Right ventricle myocardium superior (tissue), 1 donor: ENCODE results near the gene CTNND2. TPM values are rescaled to one million over a fixed set of nuclear protein-coding genes. Genes with fewer than 3 reads are reported as not detected.

Source experiments
- ATAC-seq: fragments of 200-7000 bp; cut with Tn5 transposase; one replicate; pipeline ENCODE4 v1.9.1; 2020; ENCODE audit warnings: mild to moderate bottlenecking; ENCODE audit not compliant: poor library complexity
- DNase-seq: peaks from one replicate; pipeline ENCODE4 v3.0.0-alpha.2; 2020
- intact Hi-C: fragments of 100-400 bp; cut with DNase I; formaldehyde crosslinking; loops from one replicate; pipeline ENCODE4 v1.11.2; 2022
- total RNA-seq: library from RNA; stranded (reverse); fragmentation: NEBNext Ultra II Directional; extraction: Animal tissue kit (Norgen Biotek cat#: 25700); gene quantifications from one replicate; pipeline ENCODE4 v1.2.1, GENCODE V29; 2021
- donor health status: DM: no; HTN: yes; CAD: no; lungs with severe emphysema.

Gene CTNND2
- total RNA-seq, 1 donor from 2014 or later, result 1.7 TPM

DNA sequence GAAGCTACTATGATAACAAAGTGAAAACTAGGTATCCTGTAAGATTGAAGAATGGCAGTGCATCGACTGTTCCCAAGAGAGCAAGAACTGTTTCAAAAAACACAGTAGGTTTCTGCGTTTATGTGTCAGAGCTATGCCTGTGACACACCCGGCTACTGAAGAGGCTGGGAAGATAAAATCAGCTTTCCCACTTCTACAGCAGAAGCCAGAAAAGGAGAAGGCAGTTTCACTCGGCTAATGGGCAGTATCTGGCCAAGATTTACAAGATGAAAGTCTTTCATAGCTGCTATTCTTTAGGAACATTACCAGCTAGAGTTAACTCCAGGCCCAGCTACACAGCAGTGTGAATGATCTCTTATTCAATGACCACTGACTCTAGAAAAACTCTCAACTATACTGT lies 195.2 kb downstream of the CTNND2 start:
- no peak for DNase-seq
- intact Hi-C loops, result no loop called here
- no peak for ATAC-seq

DNA sequence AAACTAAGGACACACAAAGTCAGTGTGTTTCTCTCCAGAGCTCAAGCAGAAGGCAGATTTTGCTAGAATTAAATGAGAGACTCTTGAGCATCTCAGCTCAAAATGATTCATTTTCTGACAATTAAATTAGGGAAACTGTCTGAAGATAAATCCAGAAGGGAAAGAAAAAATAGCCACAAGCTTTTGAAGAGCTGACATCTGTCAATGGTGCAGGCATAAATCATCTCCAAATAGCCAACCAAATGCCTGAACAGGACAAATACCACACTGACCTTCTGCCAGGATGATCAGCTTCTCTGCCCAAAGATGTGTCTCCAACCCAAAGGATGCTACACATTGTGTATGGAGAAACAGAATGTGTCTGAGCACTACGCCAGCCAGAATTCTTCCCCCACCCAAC lies 199.3 kb downstream of the CTNND2 start:
- intact Hi-C loops, result no loop called here
- ATAC-seq (no peak), DNase-seq (no peak)

- intact Hi-C loops, result no loop called here
- ATAC-seq, result no peak
- no peak for DNase-seq
Measured at GRCh38 chr5:11700391-11700790, 203.9 kb downstream of the CTNND2 start.

- intact Hi-C loops, result no loop called here
- no peak for DNase-seq
- ATAC-seq, result no peak
Measured at GRCh38 chr5:11692636-11693035, 211.6 kb downstream of the CTNND2 start.

GRCh38 chr5:11687498-11687897 lies 216.7 kb downstream of the CTNND2 start:
- ATAC-seq (no peak), DNase-seq (no peak)
- intact Hi-C loops, result no loop called here

DNA sequence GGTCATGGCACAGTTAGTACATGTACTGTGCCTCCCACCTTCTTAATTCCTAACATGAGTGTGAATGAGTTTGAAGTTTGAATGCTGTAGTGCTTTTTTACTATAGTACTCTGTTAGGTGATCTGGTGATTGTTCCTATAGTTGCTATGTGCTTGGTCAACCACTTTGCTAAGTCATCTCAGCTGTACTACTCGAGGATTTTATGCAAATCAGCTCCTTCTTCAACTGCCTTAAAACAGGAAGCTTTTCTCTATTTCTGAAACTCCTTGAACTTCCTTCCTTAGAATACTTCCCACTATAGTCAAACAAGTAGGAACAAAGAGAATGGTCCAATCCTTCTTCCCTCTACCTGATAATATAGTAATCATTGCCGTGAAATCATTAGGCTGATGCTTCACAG lies 219.6 kb downstream of the CTNND2 start:
- ATAC-seq (peak; percentile 66), DNase-seq (no peak)
- intact Hi-C loops, result no loop called here

GRCh38 chr5:11683666-11684065 lies 220.6 kb downstream of the CTNND2 start:
- peak; percentile 65 for DNase-seq
- intact Hi-C loops, result no loop called here
- ATAC-seq, result peak; percentile 67

DNA sequence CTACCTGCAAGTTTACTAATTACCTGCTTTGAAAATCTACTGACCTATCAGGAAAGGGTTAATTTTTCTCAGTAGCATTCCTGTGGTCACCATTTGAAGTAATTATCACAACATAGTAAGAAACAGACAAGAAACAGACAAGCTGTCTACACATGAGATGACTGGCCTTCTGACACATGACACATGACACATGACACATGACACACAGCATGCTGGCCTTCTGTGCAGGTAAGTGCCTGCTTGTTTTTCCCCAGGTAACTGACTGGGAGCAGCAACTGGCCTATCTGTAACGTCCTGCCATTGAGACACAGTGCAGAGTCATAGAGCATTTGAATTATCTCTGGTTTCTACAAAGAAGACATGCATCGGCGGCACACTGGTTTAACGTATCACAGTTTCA lies 222.4 kb downstream of the CTNND2 start:
- ATAC-seq (no peak), DNase-seq (no peak)
- intact Hi-C loops, result no loop called here

DNA sequence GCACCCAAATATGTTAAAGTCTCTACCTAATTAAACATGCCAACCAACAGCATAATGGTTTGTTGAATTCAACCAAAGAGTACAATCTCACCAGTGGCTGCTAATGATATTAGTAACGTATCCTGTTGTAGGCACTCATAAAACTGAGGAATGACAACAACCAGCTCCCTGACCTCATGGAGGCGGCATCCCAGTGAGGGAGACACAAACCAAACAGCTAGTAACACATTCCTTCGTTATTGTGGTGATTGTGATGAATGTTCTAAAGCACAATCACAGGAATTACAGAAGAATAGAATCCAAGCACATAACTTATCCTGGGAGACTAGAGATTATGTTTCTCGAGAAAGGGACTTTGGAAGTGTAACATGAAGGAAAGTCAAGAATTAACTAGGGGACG lies 224.6 kb downstream of the CTNND2 start:
- DNase-seq (no peak), ATAC-seq (no peak)
- intact Hi-C loops, result no loop called here

GRCh38 chr5:11675184-11675583 lies 229.1 kb downstream of the CTNND2 start:
- intact Hi-C loops, result no loop called here
- ATAC-seq, result no peak
- DNase-seq, result no peak

DNA sequence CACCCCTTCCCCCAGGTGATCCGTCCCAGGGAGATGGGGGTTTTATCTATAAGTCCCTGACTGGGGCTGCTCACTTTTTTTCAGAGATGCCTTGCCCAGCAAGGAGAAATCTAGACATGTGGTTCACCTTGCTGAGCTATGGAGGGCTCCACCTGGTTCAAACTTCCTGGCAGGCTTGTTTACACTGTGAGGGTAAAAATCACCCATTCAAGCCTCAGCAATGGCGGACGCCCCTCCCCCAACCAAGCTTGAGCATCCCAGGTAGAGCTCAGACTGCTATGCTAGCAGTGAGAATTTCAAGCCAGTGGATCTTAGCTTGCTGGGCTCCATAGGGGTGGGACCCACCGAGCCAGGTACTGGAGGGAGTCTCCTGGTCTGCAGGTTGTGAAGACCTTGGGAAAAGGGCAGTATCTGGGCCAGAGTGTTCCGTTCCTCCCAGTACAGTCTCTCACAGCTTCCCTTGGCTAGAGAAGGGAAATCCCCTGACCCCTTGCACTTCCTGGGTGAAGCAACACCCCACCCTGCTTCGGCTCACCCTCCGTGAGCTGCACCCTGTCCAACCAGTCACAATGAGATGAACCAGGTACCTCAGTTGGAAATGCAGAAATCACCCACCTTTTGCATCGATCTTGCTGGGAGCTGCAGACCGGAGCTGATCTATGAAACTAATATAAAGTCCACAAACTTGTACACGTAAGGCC lies 231.7 kb downstream of the CTNND2 start:
- intact Hi-C loops, result no loop called here
- no peak for ATAC-seq
- no peak for DNase-seq

DNA sequence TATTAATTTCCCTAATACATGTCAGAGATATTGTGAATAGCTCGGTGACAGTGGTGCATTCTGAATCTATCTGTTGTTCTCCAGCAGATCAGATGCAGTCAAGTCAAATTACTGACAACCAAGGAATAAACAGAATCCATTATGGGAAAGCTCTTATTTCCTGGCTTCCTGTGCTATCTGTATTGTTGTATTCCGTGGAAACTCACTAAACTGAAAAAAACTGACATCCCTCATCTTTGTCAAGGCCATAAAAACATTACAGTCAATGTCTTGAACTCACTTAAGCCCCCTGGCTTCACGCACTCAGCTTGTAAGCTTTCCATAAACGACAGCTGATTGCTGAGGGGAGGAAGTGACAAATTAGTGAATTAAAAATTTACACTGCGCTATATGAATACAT lies 245.9 kb downstream of the CTNND2 start:
- intact Hi-C loops, result no loop called here
- ATAC-seq (no peak), DNase-seq (no peak)

DNA sequence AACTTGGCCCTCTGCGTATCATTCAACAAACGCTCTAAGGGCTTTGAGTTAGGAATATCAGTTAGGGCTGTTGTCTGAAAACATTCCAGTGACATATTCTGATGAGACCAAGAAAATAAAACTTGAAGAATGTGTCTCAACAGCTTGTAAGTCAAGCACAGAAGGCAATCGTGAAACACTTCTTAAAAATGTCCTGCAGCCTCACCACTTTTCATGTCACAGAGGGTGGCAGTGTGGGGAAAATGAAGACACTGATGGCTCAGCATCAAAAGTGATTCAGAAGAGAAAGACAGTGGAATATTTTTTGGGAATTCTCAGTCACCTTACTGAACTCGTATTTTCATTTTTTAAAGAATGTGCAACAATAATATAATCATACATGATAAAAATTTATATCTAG lies 247.3 kb downstream of the CTNND2 start:
- DNase-seq (no peak), ATAC-seq (no peak)
- intact Hi-C loops, result no loop called here

DNA sequence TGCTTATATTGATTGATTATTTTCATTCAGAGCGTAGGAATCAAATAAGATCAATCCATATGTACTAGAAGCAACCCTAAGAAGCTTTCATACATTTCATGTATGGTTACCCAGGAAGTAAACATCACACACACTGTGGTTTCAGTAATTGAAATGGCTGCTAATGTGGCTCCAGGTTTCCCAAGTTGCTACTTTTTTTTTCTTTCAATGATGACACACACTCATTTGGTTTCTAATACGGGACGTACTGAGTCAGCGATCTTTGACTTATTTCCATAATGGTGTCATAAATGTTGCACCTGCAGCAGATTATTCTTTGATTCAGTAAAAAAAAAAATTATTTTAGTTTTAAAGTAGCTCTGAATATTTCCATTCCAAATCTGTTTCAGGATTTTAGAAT lies 248.6 kb downstream of the CTNND2 start:
- ATAC-seq, result no peak
- DNase-seq, result no peak
- intact Hi-C loops, result no loop called here

DNA sequence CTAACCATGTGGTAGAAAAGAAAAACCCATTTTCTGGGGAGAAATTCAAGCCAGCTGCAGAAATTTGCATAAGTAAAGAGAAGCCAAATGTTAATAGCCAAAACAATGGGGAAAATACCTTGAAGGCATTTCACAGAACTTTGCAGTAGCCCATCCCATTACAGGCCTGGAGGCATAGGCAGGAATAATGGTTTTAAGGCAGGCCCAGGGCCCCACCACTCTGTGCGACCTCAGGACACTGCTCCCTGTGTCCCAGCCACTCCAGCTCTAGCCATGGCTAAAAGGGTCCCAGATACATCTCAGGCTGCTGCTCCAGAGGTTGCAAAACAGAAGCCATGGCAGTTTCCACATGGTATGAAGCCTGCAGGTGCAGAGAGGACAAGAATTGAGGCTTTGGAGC lies 253.3 kb downstream of the CTNND2 start:
- ATAC-seq (no peak), DNase-seq (no peak)
- intact Hi-C loops, result no loop called here

GRCh38 chr5:11646141-11646540 lies 258.1 kb downstream of the CTNND2 start:
- ATAC-seq (no peak), DNase-seq (no peak)
- intact Hi-C loops, result no loop called here

DNA sequence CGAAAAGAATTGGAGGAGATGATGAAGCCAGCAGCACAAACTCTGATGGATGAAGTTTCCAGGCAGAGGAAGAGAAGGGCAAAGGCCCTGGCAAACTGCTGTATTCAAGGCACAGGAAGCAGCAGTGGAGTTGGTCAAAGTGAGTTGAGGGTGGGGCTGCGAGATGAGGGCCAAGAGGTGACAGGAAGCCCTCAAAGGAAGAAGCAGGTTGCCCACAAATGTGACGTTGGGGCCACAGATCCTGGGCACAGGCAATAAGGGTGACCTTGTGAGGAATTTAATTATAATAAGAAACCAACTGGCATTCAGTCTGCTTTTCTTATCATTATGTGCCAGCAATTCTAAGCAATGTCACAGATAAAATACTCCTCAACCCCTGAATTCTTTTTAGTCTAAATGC lies 261.8 kb downstream of the CTNND2 start:
- ATAC-seq (no peak), DNase-seq (no peak)
- intact Hi-C loops, result no loop called here

DNA sequence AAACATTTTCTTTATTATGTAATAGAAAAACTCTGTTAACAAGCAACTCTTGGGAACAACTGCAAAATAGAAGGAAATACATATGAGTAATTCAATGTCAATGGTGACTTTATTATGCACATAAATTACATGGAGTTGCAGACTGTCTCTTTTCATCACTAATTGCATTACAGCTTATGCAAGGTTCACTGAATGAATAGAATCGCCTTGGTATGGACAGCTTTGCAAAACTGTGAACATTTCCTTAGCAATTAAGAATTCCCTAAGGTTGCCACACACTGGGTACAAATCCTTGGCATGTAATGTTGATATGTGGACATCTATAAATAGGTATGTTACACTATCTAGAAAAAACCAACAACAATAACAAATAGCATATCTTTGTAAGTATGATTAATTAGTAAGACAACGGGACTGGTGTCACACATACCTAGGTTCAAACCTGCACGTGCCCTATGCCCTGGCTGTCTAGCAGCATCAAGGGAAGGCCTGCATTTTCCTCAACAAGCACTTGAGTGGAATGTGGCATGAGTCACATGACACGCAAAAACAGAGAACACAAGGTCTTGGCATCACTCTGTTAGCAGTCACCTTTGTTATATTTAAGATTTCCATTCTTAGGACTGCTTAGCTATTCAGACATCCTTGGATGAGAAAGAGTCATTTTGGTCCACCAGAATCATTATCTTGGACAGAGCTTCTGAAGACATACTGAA lies 263.9 kb downstream of the CTNND2 start:
- intact Hi-C loops, result no loop called here
- no peak for DNase-seq
- ATAC-seq, result no peak

DNA sequence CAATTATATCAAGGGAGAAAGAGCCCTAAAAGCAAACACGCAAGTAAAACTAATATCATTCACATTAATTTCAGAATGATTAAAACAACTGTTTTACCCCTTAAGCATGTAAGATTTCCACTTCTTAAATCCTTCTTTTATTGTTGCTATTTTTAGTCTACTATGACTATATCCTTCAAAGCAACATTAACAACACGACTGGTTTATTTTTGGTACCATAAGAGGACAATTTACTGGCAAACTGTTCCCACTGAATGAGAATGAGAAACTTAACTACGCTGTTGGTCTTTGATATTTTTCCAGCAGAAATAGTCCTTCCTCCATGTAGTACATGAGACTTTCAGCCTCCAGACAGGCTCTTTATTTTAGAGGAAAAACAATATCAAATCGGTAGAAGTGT lies 281.5 kb downstream of the CTNND2 start:
- intact Hi-C loops, result no loop called here
- ATAC-seq (peak; percentile 48), DNase-seq (no peak)

GRCh38 chr5:11620172-11620571 lies 284.1 kb downstream of the CTNND2 start:
- DNase-seq, result no peak
- intact Hi-C loops, result no loop called here
- no peak for ATAC-seq
